Bronchial epithelial cell (primary cell): ENCODE measurements around the gene STT3A. TPM values are rescaled to one million over a fixed set of nuclear protein-coding genes. Genes with fewer than 3 reads are reported as not detected.

ENCODE experiments used
- DNase-seq: peaks from one replicate; pipeline ENCODE4 v3.0.0-alpha.2; 2010; ENCODE audit warnings: low read depth
- FAIRE-seq: peaks from 2 replicates; lab custom pipeline; 2011; peaks lifted over from hg19 to GRCh38; lab: Jason Lieb, UNC
- H3K27me3 ChIP-seq: 2 replicates; pipeline ENCODE4 v1.5.1; 2011; ENCODE audit warnings: low read length; ENCODE audit not compliant: control insufficient read depth, insufficient read depth
- H3K36me3 ChIP-seq: 2 replicates; pipeline ENCODE4 v1.5.1; 2011; ENCODE audit warnings: low read length; ENCODE audit not compliant: control insufficient read depth, insufficient read depth
- H3K4me3 ChIP-seq: 2 replicates; pipeline ENCODE4 v1.5.1; 2011; ENCODE audit warnings: mild to moderate bottlenecking, low read depth, low read length, control low read depth
- total RNA-seq: library from RNA; depleted of rRNA; stranded (reverse); fragments of >200 nt; gene quantifications from 2 replicates; pipeline ENCODE4 v1.2.1, GENCODE V29; 2014
- TF ChIP-seq, protein P1 (sequence below): IDR thresholded peaks from 2 replicates; pipeline ENCODE4 v1.5.1; 2011; ENCODE audit warnings: mild to moderate bottlenecking, moderate library complexity, low read length, control low read depth, inconsistent platforms; ENCODE audit not compliant: insufficient read depth, severe bottlenecking

Gene STT3A
- total RNA-seq, 1 donor from 2014 or later: 124 TPM

- Histone ChIP-seq H3K36me3 (no peaks in the 10 kb centered on the region), H3K27me3 (no peaks in the 10 kb centered on the region), H3K4me3 (no peak overlapping the region)
- FAIRE-seq (peak; percentile 62), DNase-seq (no peak)
- TF ChIP-seq, protein P1, sequence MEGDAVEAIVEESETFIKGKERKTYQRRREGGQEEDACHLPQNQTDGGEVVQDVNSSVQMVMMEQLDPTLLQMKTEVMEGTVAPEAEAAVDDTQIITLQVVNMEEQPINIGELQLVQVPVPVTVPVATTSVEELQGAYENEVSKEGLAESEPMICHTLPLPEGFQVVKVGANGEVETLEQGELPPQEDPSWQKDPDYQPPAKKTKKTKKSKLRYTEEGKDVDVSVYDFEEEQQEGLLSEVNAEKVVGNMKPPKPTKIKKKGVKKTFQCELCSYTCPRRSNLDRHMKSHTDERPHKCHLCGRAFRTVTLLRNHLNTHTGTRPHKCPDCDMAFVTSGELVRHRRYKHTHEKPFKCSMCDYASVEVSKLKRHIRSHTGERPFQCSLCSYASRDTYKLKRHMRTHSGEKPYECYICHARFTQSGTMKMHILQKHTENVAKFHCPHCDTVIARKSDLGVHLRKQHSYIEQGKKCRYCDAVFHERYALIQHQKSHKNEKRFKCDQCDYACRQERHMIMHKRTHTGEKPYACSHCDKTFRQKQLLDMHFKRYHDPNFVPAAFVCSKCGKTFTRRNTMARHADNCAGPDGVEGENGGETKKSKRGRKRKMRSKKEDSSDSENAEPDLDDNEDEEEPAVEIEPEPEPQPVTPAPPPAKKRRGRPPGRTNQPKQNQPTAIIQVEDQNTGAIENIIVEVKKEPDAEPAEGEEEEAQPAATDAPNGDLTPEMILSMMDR: no peak
Measured at GRCh38 chr11:125554038-125554437, 38.6 kb upstream of the STT3A start.

- Histone ChIP-seq H3K4me3 (no peak overlapping the region), H3K36me3 (no peaks in the 10 kb centered on the region), H3K27me3 (no peaks in the 10 kb centered on the region)
- TF ChIP-seq, protein P1: no peak
- DNase-seq: no peak
- FAIRE-seq: no peak
Measured at GRCh38 chr11:125559888-125560287, 32.8 kb upstream of the STT3A start.

DNA sequence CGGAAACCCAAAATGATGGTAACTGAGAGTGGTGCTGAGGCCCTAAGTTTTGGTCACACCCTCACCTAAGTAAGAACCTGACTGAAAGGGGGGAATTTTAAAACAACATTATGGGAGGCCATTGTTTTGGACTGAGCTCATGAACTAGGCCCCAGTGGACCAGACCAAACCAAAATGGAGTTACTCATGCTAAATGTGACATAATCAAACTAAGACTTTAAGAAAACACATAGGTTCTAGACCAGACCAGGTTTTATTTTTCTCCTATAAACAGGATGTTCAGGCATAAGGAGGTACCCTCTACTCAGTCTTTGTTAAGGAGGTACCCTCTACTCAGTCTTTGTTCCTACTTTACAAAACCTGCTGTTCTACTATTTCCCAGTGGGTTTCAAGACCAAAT lies 30.7 kb upstream of the STT3A start:
- TF ChIP-seq, protein P1: no peak
- no peak for DNase-seq
- Histone ChIP-seq H3K4me3 (no peak overlapping the region), H3K36me3 (no peaks in the 10 kb centered on the region), H3K27me3 (no peaks in the 10 kb centered on the region)
- no peak for FAIRE-seq

DNA sequence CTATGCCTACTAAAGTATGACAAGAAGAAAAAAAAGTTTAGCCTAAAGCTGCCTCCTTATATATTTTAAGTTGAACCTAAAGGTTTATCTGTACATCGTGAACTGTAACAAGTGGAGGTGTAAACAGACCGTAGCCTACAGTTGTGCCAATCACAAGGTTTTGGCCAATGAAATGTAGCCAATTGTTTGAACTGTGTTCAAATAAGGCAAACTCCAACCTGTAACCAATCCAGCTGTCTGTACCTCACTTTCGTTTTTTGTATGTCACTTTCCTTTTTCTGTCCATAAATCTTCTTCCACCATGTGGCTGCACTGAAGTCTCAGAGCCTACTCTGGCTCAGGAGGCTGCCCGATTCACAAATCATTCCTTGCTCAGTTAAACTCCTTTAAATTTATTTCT lies 30.2 kb upstream of the STT3A start:
- FAIRE-seq (no peak), DNase-seq (no peak)
- Histone ChIP-seq H3K4me3 (no peak overlapping the region), H3K36me3 (no peaks in the 10 kb centered on the region), H3K27me3 (no peaks in the 10 kb centered on the region)
- TF ChIP-seq, protein P1: no peak

- H3K36me3 ChIP-seq: no peaks in the 10 kb centered on the region
- TF ChIP-seq, protein P1: no peak
- no peaks in the 10 kb centered on the region for H3K27me3 ChIP-seq
- FAIRE-seq: no peak
- no peak overlapping the region for H3K4me3 ChIP-seq
- no peak for DNase-seq
Measured at GRCh38 chr11:125564357-125564756, 28.3 kb upstream of the STT3A start.

DNA sequence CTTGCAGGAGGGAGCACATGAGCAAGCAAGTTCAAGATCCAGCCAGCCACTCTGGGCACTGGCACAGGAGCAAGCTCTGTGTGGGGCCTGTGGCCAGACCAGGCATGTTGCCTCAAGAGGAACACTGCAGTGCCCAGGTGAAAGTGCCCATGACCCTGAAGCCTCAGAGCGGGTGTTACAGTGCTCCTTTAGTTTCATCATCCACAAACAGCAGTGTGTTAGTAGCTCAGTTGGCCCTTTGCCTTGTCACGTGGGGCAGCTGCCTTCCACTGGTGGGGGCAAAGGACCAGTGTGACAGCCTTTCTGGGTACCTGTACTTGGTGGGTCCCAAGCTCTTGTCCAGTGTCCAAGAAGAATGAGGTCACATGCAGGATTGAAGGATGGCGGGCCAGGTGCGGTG lies 26.4 kb upstream of the STT3A start:
- FAIRE-seq (no peak), DNase-seq (no peak)
- Histone ChIP-seq H3K36me3 (no peaks in the 10 kb centered on the region), H3K27me3 (no peaks in the 10 kb centered on the region), H3K4me3 (no peak overlapping the region)
- TF ChIP-seq, protein P1: no peak
